GM23338 (cell line): ENCODE measurements around the gene TBCC. TPM values are rescaled to one million over a fixed set of nuclear protein-coding genes. Genes with fewer than 3 reads are reported as not detected.

ENCODE experiments used
- ATAC-seq: fragments of 200-7000 bp; cut with Tn5 transposase; 3 replicates; pipeline ENCODE4 v1.9.1; 2020
- DNase-seq: peaks from one replicate; pipeline ENCODE4 v3.0.0-alpha.2; 2015; ENCODE audit warnings: low spot score
- H2AFZ ChIP-seq: fragments of 200-600 bp; sonication (generic); 2 replicates; pipeline ENCODE4 v1.8.0; 2016; ENCODE audit warnings: antibody characterized with exemption, mild to moderate bottlenecking, moderate library complexity
- H3F3A ChIP-seq: fragments of 200-600 bp; sonication (generic); replicated peaks from 2 replicates; pipeline ENCODE4 v1.8.0; 2017; ENCODE audit warnings: antibody characterized with exemption, mixed run types, low read depth
- H3K27ac ChIP-seq: fragments of 200-600 bp; sonication (generic); 2 replicates; pipeline ENCODE4 v1.6.1; 2016; ENCODE audit warnings: low read depth
- H3K27me3 ChIP-seq: fragments of 200-600 bp; sonication (generic); 2 replicates; pipeline ENCODE4 v1.8.0; 2016; ENCODE audit warnings: mild to moderate bottlenecking, mixed run types, moderate library complexity; ENCODE audit not compliant: insufficient read depth
- H3K36me3 ChIP-seq: fragments of 200-600 bp; sonication (generic); 2 replicates; pipeline ENCODE4 v1.8.0; 2016; ENCODE audit warnings: mild to moderate bottlenecking; ENCODE audit not compliant: insufficient read depth
- H3K4me1 ChIP-seq: fragments of 200-600 bp; sonication (generic); 2 replicates; pipeline ENCODE4 v1.8.0; 2016; ENCODE audit warnings: mild to moderate bottlenecking, moderate library complexity; ENCODE audit not compliant: insufficient read depth
- H3K4me2 ChIP-seq: fragments of 200-600 bp; sonication (generic); 2 replicates; pipeline ENCODE4 v1.7.1; 2017; ENCODE audit warnings: mixed run types
- H3K4me3 ChIP-seq: fragments of 200-600 bp; sonication (generic); 2 replicates; pipeline ENCODE4 v1.6.1; 2016; ENCODE audit warnings: mixed run types
- H3K79me2 ChIP-seq: fragments of 200-600 bp; sonication (generic); replicated peaks from 2 replicates; pipeline ENCODE4 v1.8.0; 2017; ENCODE audit warnings: mild to moderate bottlenecking; ENCODE audit not compliant: insufficient read depth
- H3K9me2 ChIP-seq: fragments of 200-600 bp; sonication (generic); 2 replicates; pipeline ENCODE4 v1.8.0; 2017; ENCODE audit not compliant: insufficient read depth
- H4K20me1 ChIP-seq: fragments of 200-600 bp; sonication (generic); replicated peaks from 2 replicates; pipeline ENCODE4 v1.8.0; 2017; ENCODE audit warnings: mild to moderate bottlenecking; ENCODE audit not compliant: insufficient read depth
- H3K27ac Mint-ChIP-seq: 2 replicates; pipeline ENCODE4 v1.8.0; 2020; ENCODE audit warnings: inconsistent platforms, mild to moderate bottlenecking, moderate library complexity, mixed read lengths
- H3K27me3 Mint-ChIP-seq: 3 replicates; pipeline ENCODE4 v1.8.0; 2022; ENCODE audit warnings: low read depth, mild to moderate bottlenecking, moderate library complexity, mixed read lengths, inconsistent platforms; ENCODE audit not compliant: insufficient read depth, poor library complexity
- H3K36me3 Mint-ChIP-seq: 3 replicates; pipeline ENCODE4 v1.8.0; 2021; ENCODE audit warnings: low read depth, mild to moderate bottlenecking, inconsistent platforms, moderate library complexity, mixed read lengths
- H3K4me1 Mint-ChIP-seq: 3 replicates; pipeline ENCODE4 v1.8.0; 2020; ENCODE audit warnings: mild to moderate bottlenecking, inconsistent platforms, mixed read lengths
- H3K4me3 Mint-ChIP-seq: 3 replicates; pipeline ENCODE4 v1.8.0; 2021; ENCODE audit warnings: moderate library complexity, mild to moderate bottlenecking, inconsistent platforms, mixed read lengths
- H3K9me3 Mint-ChIP-seq: 3 replicates; pipeline ENCODE4 v1.8.0; 2020; ENCODE audit warnings: moderate library complexity, mild to moderate bottlenecking, inconsistent platforms, mixed read lengths
- CREB1 ChIP-seq: fragments of 250-450 bp; sonication (Bioruptor Pico); IDR thresholded peaks from 2 replicates; pipeline ENCODE4 v1.5.0; 2020; ENCODE audit warnings: low read depth, mild to moderate bottlenecking, moderate library complexity
- CTCF ChIP-seq, 2 experiments: fragments of 200-600 bp in 1 of 2; sonication (generic) in 1 of 2; conservative IDR thresholded peaks; 2 replicates each; pipeline versions ENCODE4 v1.5.1 to v1.6.1; 2016 to 2017; ENCODE audit warnings: antibody characterized with exemption in 2 of 2, low read depth in 2 of 2, mild to moderate bottlenecking in 2 of 2, moderate library complexity in 1 of 2
- EZH2 ChIP-seq: fragments of 200-600 bp; sonication (generic); IDR thresholded peaks from one replicate; pipeline ENCODE4 v1.8.0; 2017; ENCODE audit warnings: antibody characterized with exemption, mild to moderate bottlenecking, low read depth; ENCODE audit not compliant: unreplicated experiment
- EZH2phosphoT487 ChIP-seq: fragments of 200-600 bp; sonication (generic); IDR thresholded peaks from one replicate; pipeline ENCODE4 v1.8.1; 2018; ENCODE audit warnings: antibody characterized with exemption; ENCODE audit not compliant: unreplicated experiment
- POLR2AphosphoS5 ChIP-seq: IDR thresholded peaks from 2 replicates; pipeline ENCODE4 v1.6.1; 2016; ENCODE audit warnings: antibody characterized with exemption, low read depth
- STAT1 ChIP-seq: IDR thresholded peaks from one replicate; pipeline ENCODE4 v1.6.1; 2016; ENCODE audit warnings: antibody characterized with exemption; ENCODE audit not compliant: unreplicated experiment
- ZNF114 ChIP-seq: fragments of 250-450 bp; sonication (Bioruptor Pico); IDR thresholded peaks from 2 replicates; pipeline ENCODE4 v1.5.0; 2020; ENCODE audit warnings: mild to moderate bottlenecking, moderate library complexity
- ZNF331 ChIP-seq: fragments of 250-450 bp; sonication (Bioruptor Pico); IDR thresholded peaks from 2 replicates; pipeline ENCODE4 v1.5.0; 2020; ENCODE audit warnings: low read depth, mild to moderate bottlenecking, moderate library complexity
- ZNF462 ChIP-seq: fragments of 250-450 bp; sonication (Bioruptor Pico); IDR thresholded peaks from 2 replicates; pipeline ENCODE4 v1.5.0; 2020; ENCODE audit warnings: mild to moderate bottlenecking, moderate library complexity
- polyA plus RNA-seq: library from polyadenylated mRNA; unstranded; fragments of >200 nt; fragmentation: Nextera tagmentation; extraction: Ambion mirVana; gene quantifications from 2 replicates; pipeline ENCODE4 v1.2.1, GENCODE V29; 2016
- total RNA-seq: library from RNA; depleted of rRNA; stranded (reverse); fragments of >200 nt; shearing (Covaris generic); gene quantifications from 2 replicates; pipeline ENCODE4 v1.2.3, GENCODE V29; 2014

The TBCC gene
- total and polyA plus RNA-seq, 2 experiments from 2014 or later, result 45.0 to 48.3 TPM

GRCh38 chr6:42778122-42778521, 32.2 kb upstream of the TBCC start:
- Mint-ChIP-seq H3K4me3 (no peak overlapping the region; the same call in 2 of the 3 replicates), H3K27me3 (peaks cover 25% of the 10 kb centered on the region), H3K27ac (no peak overlapping the region), H3K9me3 (no peaks in the 10 kb centered on the region; the same call in 2 of the 3 replicates), H3K4me1 (peaks cover 33% of the 10 kb centered on the region), H3K36me3 (no peaks in the 10 kb centered on the region)
- 0 out of 2 replicates have a peak, but pooled peaks cover 9% of the 10 kb centered on the region for H3F3A ChIP-seq
- DNase-seq (no peak), ATAC-seq (no peak)
- no peak overlapping the region for H2AFZ ChIP-seq
- H3K4me2 ChIP-seq, result no peak overlapping the region
- TF ChIP-seq EZH2phosphoT487, result no peak
- no peak for TF ChIP-seq POLR2AphosphoS5
- no peak for TF ChIP-seq ZNF331 (CRISPR knock-in tag)
- TF ChIP-seq ZNF462 (CRISPR knock-in tag), result no peak
- no peak for TF ChIP-seq EZH2
- no peak for TF ChIP-seq CREB1 (CRISPR knock-in tag)
- TF ChIP-seq ZNF114 (CRISPR knock-in tag), result no peak
- TF ChIP-seq CTCF (conservative IDR thresholded peaks at IDR 0.05; ENCODE audit: low read depth in 2 of 2), result no peak
- TF ChIP-seq STAT1, result no peak
- H3K4me1 ChIP-seq, result no peaks in the 10 kb centered on the region; the same call in 1 of the 2 replicates
- H3K9me2 ChIP-seq, result no peaks in the 10 kb centered on the region
- no peaks in the 10 kb centered on the region for H3K27me3 ChIP-seq
- no peak overlapping the region for H3K4me3 ChIP-seq
- 0 out of 2 replicates have a peak overlapping the region, but pooled peaks have one; percentile 56 for H3K27ac ChIP-seq
- H3K36me3 ChIP-seq, result no peaks in the 10 kb centered on the region
- peaks cover 4% of the 10 kb centered on the region; the same call in 1 of the 2 replicates for H3K79me2 ChIP-seq
- H4K20me1 ChIP-seq, result no peaks in the 10 kb centered on the region
